Body of pancreas (tissue), 4 donors: Measurements from ENCODE around the gene PCCA. TPM values are rescaled to one million over a fixed set of nuclear protein-coding genes. Genes with fewer than 3 reads are reported as not detected.

Experiments
- ATAC-seq: fragments of 150-250 bp; one replicate; pipeline ENCODE4 v1.9.1; 2016
- DNase-seq, 4 donors: peaks; one replicate each; pipeline ENCODE4 v3.0.0-alpha.2; 2019
- H3K27ac ChIP-seq, 4 donors: fragments of 200-600 bp; sonication (generic); 1 replicate in 3 of 4; 2 replicates in 1 of 4; pipeline versions ENCODE4 v1.5.1 to v1.6.1; 2016 to 2019; ENCODE audit warnings: mild to moderate bottlenecking in 1 of 4, mixed read lengths in 1 of 4, moderate library complexity in 1 of 4
- H3K27me3 ChIP-seq, 2 donors: fragments of 200-600 bp; sonication (generic); one replicate each; pipeline ENCODE4 v1.6.0; 2016; ENCODE audit warnings: mild to moderate bottlenecking in 1 of 2
- H3K36me3 ChIP-seq, 2 donors: fragments of 200-600 bp; sonication (generic); replicated peaks in 1 of 2; 2 replicates each; pipeline ENCODE4 v1.5.1; 2016; ENCODE audit warnings: low read depth in 2 of 2; ENCODE audit not compliant: insufficient read depth in 1 of 2
- H3K4me1 ChIP-seq: fragments of 200-600 bp; sonication (generic); one replicate; pipeline ENCODE4 v1.6.0; 2016
- H3K4me3 ChIP-seq, 2 donors: fragments of 200-600 bp; sonication (generic); 1 replicate in 1 of 2; 2 replicates in 1 of 2; pipeline ENCODE4 v1.5.1; 2016 to 2019
- H3K9me3 ChIP-seq, 3 donors: fragments of 200-600 bp; sonication (generic); 1 replicate in 2 of 3; 2 replicates in 1 of 3; pipeline ENCODE4 v1.5.1; 2016
- POLR2A ChIP-seq, 3 donors: fragments of 450-650 bp; IDR thresholded peaks; one replicate each; pipeline ENCODE4 v1.6.1; 2016; ENCODE audit warnings: antibody characterized with exemption in 3 of 3, mild to moderate bottlenecking in 2 of 3
- WGBS, 2 donors: methylation state at CpG; one replicate each; pipeline ENCODE4 v1.1.5; 2017; 5-methylcytosine and 5-hydroxymethylcytosine counted together
- intact Hi-C: fragments of 100-400 bp; cut with DNase I; formaldehyde crosslinking; loops from one replicate; pipeline ENCODE4 v1.15.1; 2023
- total RNA-seq, 2 donors: library from RNA; depleted of rRNA; stranded (reverse); fragments of >200 nt; gene quantifications; one replicate each; pipeline ENCODE4 v1.1.0, GENCODE V29; 2016
- TF ChIP-seq, protein P1 (sequence below), 7 experiments: fragments of 450-650 bp in 4 of 7; fragments of 200-600 bp in 3 of 7; sonication (generic) in 3 of 7; IDR thresholded peaks; one replicate each; pipeline ENCODE4 v1.5.1; 2016 to 2019; ENCODE audit warnings: antibody characterized with exemption in 7 of 7

PCCA gene
- total RNA-seq, 2 donors from 2014 or later = 45.2 to 46.2 TPM

DNA sequence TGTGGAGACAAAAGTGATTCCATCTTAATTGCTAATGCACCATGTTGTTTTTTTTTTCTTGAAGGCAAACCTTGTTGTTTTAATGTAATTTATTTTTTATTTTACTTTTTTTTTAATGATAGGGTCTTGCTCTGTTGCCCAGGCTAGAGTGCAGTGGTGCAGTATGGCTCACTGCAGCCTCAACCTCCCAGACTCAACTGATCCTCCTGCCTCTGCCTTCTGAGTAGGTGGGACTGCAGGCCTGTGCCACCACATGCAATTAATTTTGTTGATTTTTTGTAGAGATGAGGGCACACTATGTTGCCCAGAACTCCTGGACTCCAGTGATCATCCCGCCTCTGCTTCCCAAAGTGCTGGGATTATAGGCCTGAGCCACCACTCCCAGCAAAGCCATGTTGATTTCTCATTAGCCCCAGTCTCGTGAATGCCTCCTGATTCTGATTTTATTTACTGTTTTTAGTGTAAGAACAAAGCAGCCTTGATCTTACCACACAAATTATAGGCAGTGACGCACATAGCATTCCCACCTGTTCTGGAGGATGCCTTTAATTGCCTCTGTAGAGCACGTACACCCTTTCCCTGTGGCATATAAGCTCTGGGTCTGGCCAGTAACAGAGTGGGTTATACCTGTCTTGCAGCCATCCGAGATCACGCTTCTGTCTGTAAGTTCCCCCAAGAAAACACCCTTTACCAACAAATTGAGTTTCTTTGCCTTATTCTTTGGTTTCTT lies 349.3 kb downstream of the PCCA start:
- H3K36me3 ChIP-seq = no peaks in the 10 kb centered on the region
- H3K9me3 ChIP-seq = no peaks in the 10 kb centered on the region
- intact Hi-C loops = no loop called here
- ATAC-seq (no peak), DNase-seq (no peak)
- 97 to 99% methylated on average over 6 of the region's 6 CpGs for WGBS, 2 donors
- no peak overlapping the region for H3K27ac ChIP-seq
- TF ChIP-seq, protein P1, sequence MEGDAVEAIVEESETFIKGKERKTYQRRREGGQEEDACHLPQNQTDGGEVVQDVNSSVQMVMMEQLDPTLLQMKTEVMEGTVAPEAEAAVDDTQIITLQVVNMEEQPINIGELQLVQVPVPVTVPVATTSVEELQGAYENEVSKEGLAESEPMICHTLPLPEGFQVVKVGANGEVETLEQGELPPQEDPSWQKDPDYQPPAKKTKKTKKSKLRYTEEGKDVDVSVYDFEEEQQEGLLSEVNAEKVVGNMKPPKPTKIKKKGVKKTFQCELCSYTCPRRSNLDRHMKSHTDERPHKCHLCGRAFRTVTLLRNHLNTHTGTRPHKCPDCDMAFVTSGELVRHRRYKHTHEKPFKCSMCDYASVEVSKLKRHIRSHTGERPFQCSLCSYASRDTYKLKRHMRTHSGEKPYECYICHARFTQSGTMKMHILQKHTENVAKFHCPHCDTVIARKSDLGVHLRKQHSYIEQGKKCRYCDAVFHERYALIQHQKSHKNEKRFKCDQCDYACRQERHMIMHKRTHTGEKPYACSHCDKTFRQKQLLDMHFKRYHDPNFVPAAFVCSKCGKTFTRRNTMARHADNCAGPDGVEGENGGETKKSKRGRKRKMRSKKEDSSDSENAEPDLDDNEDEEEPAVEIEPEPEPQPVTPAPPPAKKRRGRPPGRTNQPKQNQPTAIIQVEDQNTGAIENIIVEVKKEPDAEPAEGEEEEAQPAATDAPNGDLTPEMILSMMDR (IDR thresholded peaks at IDR 0.05) = no peak
- no peak for TF ChIP-seq POLR2A (IDR thresholded peaks at IDR 0.05)
- H3K27me3 ChIP-seq = no peaks in the 10 kb centered on the region
- peaks cover 20% of the 10 kb centered on the region for H3K4me1 ChIP-seq
- no peak overlapping the region for H3K4me3 ChIP-seq

DNA sequence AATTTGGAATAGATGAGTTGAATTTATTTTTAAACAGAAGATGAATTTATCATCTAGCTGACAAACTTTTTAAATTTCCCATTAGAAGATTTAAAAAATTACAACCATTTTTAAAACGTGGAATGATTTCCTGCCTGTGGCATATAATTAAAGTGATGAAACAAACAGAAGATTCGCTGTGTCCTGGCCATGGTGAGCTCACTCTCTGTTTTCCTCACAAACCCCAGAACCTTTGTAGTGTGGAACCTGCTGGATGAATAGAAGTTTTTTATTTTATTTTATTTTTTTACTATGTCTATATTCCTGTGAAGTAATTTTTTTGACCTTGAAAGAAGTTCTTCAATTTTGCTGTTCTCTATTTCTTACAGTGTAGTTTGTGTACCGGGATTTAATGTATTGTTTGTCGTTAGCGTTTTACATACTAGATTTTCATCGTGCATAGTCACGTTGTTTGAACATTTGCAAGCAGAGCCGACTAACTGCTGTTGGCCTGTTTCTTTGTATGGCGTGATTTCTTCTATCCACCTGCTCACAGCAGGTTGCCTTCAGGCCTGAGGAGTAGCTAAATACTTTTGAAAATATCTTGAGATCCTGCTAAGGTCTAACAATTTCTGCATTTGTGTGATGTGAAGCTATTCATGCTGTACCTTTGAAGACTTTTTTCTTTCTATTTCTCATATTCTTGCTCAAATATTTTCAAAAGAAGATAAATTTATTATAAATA lies 350.5 kb downstream of the PCCA start:
- no peak for DNase-seq
- Histone ChIP-seq H3K9me3 (no peaks in the 10 kb centered on the region), H3K27ac (no peak overlapping the region), H3K27me3 (no peaks in the 10 kb centered on the region), H3K36me3 (no peaks in the 10 kb centered on the region), H3K4me1 (peaks cover 20% of the 10 kb centered on the region), H3K4me3 (no peak overlapping the region)
- intact Hi-C loops = no loop called here
- 83 to 88% methylated on average over 9 of the region's 9 CpGs for WGBS, 2 donors
- TF ChIP-seq, protein P1 (IDR thresholded peaks at IDR 0.05) = no peak
- TF ChIP-seq POLR2A (IDR thresholded peaks at IDR 0.05) = no peak
- no peak for ATAC-seq

DNA sequence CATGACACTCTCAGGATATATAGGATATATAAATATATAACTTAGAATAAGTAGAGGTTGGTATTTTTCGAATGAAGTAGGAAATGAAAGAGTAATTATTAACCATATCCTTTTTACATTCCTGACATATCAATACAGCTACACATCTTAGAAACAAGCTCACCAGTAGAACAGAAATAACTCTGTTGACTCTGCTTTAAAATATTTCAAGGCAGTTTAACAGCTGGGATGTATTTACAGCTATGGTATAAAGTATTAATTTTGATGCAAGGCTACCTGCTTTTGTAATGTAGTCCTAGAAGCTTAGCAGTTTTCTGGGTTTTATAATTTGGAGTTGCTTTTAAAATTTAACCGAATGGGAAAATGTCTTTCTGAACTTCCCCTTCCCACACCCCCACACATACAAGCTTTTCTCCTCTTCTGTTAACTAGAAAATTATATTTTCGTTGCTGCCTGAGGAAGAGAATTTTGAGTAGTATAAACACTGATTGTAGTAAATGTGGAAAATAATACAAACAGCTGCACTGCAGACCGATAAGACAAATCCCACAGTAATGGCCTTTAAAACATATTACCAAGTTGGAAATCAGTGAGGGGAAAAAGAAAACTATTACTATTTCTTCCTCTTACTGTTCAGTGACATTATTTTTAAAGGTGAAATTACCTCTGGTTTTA lies 352.0 kb downstream of the PCCA start:
- intact Hi-C loops = no loop called here
- TF ChIP-seq, protein P1 (IDR thresholded peaks at IDR 0.05) = no peak
- TF ChIP-seq POLR2A (IDR thresholded peaks at IDR 0.05) = no peak
- Histone ChIP-seq H3K27ac (peak overlapping the region in 2 of 4 donors; percentile 51 to 54), H3K4me3 (no peak overlapping the region), H3K4me1 (peaks cover 20% of the 10 kb centered on the region), H3K9me3 (no peaks in the 10 kb centered on the region), H3K27me3 (no peaks in the 10 kb centered on the region), H3K36me3 (no peaks in the 10 kb centered on the region)
- ATAC-seq (peak; percentile 77), DNase-seq (no peak)
- WGBS, 2 donors = 14 to 20% methylated on average over 4 of the region's 4 CpGs

DNA sequence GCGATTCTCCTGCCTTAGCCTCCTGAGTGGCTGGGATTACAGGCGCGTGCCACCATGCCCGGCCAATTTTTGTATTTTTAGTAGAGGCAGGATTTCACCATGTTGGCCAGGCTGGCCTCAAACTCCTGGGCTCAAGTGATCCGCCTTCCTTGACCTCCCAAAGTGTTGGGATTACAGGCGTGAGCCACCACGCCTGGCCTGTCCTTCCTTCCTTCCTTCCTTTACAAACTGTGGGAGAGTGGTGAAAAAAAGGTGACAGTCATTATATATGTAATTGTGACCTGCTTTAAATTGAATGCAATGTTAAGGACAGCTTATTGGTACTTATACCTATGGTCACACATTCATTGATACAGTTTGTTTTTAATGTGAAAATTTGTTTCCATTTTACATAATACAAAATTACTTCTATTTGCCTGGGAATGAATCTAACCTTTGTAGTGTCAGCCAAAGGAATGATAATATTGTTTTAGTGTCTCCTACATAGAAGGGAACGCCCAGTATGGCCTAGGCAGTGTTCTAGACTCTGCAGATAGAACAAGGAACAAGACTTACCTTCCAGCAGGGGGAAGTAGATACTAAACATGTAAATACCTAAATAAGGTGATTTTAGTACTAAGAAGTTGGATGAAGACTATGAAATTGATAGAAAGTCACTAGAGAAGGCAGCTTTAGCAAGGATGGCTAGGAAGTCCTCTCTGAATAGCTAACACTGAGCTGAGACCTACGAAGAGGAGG lies 353.4 kb downstream of the PCCA start:
- Histone ChIP-seq H3K4me3 (no peak overlapping the region), H3K27me3 (no peaks in the 10 kb centered on the region), H3K4me1 (peaks cover 20% of the 10 kb centered on the region), H3K27ac (no peak overlapping the region), H3K9me3 (no peaks in the 10 kb centered on the region), H3K36me3 (no peaks in the 10 kb centered on the region)
- no peak for ATAC-seq
- 94 to 95% methylated on average over 9 of the region's 9 CpGs for WGBS, 2 donors
- DNase-seq = no peak
- TF ChIP-seq POLR2A (IDR thresholded peaks at IDR 0.05) = no peak
- TF ChIP-seq, protein P1 (IDR thresholded peaks at IDR 0.05) = no peak
- intact Hi-C loops = no loop called here
